Measurements from ENCODE around the gene RPL10A.
"Not testable (repeated sequence)": the region's sequence is repeated elsewhere in the genome, so short reads cannot be mapped to it uniquely, and the experiment has no call there.

The RPL10A gene

GRCh38 chr6:35435074-35435837 is 32.9 kb upstream of the RPL10A start:
- Histone ChIP-seq H3K4me2 (no peak overlapping the region), H3K27me3 (no peaks in the 10 kb centered on the region), H3K9ac (no peak overlapping the region), H3K36me3 (no peaks in the 10 kb centered on the region), H3K27ac (no peak overlapping the region), H4K20me1 (no peaks in the 10 kb centered on the region), H3K4me3 (no peak overlapping the region), H3K9me3 (peaks cover 2% of the 10 kb centered on the region), H3K4me1 (no peaks in the 10 kb centered on the region)
- no peak for TF ChIP-seq Cebpa-rat (IDR thresholded peaks at IDR 0.05)

GRCh38 chr6:35436071-35436857 is 31.9 kb upstream of the RPL10A start:
- Histone ChIP-seq H3K36me3 (no peaks in the 10 kb centered on the region), H3K27me3 (no peaks in the 10 kb centered on the region), H3K9ac (no peak overlapping the region), H3K4me1 (no peaks in the 10 kb centered on the region), H3K4me3 (no peak overlapping the region), H3K9me3 (no peaks in the 10 kb centered on the region), H3K27ac (no peak overlapping the region; the same call in 1 of the 2 replicates), H4K20me1 (no peaks in the 10 kb centered on the region), H3K4me2 (no peak overlapping the region)
- TF ChIP-seq Cebpa-rat (IDR thresholded peaks at IDR 0.05), result no peak

DNA sequence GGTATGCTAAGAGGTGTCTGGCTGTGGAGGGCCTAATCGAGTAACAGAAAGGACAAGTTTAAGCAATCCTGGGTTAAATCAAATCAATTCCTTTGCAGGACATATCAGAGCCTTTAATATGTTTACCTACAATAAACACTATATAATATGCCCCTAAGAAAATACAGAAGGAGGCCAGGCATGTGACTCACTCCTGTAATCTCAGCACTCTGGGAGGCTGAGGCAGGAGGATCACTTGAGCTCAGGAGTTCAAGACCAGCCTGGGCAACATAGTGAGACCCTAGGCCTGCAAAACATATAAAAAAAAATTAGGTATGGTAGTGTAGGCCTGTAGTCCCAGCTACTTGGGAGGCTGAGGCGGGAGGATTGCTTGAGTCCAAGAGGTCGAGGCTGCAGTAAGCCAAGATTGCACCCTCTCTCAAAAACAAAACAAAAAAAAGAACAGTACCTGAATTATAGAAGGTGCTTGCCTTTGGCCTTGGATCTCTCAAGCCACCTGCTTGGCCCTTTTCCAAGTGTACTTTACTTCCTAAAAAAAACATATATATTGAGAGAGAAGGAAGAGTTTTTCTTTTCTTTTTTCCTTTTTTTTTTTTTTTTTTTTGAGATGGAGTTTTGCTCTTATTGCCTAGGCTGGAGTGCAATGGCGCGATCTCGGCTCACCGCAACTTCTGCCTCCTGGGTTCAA is 29.7 kb upstream of the RPL10A start:
- not testable (repeated sequence) for H3K4me1 ChIP-seq, H3K4me2 ChIP-seq, H3K27me3 ChIP-seq, H3K36me3 ChIP-seq, H3K9ac ChIP-seq, H4K20me1 ChIP-seq, H3K27ac ChIP-seq, H3K4me3 ChIP-seq, H3K9me3 ChIP-seq

DNA sequence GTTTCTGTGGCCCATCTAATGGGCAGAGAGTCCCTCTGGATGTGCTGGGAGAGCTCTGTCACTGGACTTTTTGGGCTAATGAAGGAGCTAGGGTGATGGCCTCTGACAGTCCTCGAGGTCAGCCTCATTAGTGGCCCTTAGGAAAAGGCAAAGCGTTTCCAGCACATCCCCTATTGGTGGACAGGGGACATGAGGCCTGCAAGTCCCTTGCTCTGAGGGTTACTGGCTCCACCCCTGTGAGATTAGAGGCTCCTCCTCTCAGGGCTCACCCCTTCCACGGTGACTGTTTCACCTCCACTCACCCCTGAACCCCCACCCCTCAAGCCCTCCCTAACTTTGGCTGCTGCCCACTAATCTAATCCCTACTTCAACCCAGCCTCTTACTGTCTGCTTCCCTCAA is 28.9 kb upstream of the RPL10A start:
- Histone ChIP-seq H3K4me3 (no peak overlapping the region), H3K36me3 (no peaks in the 10 kb centered on the region), H4K20me1 (no peaks in the 10 kb centered on the region), H3K4me1 (no peaks in the 10 kb centered on the region), H3K9ac (no peak overlapping the region), H3K9me3 (no peaks in the 10 kb centered on the region), H3K27ac (no peak overlapping the region), H3K4me2 (no peak overlapping the region), H3K27me3 (no peaks in the 10 kb centered on the region)
- no peak for TF ChIP-seq Cebpa-rat (IDR thresholded peaks at IDR 0.05)

DNA sequence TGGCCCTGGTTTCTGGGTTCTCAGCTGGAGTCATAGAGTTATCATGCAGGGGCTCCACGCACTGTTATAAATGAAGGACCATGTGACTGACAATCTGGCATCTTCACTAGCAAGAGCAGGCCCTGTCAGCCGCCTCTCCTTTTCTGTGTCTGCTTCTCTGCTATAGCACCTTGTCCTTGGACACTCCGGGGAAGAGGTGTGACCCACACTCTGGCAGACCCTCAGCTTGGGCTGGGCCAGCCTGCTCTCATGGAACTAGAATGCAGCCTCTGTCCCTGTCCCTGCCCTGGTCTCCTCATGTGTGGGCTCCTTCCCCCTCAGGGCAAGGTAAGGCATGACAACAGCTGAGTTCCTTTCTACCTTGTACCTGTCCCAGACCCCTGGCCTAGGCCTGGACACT is 27.0 kb upstream of the RPL10A start:
- no peaks in the 10 kb centered on the region for H3K9me3 ChIP-seq
- no peaks in the 10 kb centered on the region for H4K20me1 ChIP-seq
- no peak overlapping the region for H3K9ac ChIP-seq
- H3K4me3 ChIP-seq, result no peak overlapping the region
- H3K36me3 ChIP-seq, result no peaks in the 10 kb centered on the region
- TF ChIP-seq Cebpa-rat (IDR thresholded peaks at IDR 0.05), result no peak
- H3K27ac ChIP-seq, result no peak overlapping the region
- H3K4me1 ChIP-seq, result peaks cover 11% of the 10 kb centered on the region
- H3K27me3 ChIP-seq, result no peaks in the 10 kb centered on the region
- H3K4me2 ChIP-seq, result no peak overlapping the region

GRCh38 chr6:35441642-35442041 is 26.6 kb upstream of the RPL10A start:
- Histone ChIP-seq H3K4me2 (no peak overlapping the region), H3K27ac (no peak overlapping the region), H3K4me1 (peaks cover 11% of the 10 kb centered on the region), H3K27me3 (no peaks in the 10 kb centered on the region), H3K4me3 (no peak overlapping the region), H3K9me3 (no peaks in the 10 kb centered on the region), H3K9ac (no peak overlapping the region), H3K36me3 (no peaks in the 10 kb centered on the region), H4K20me1 (no peaks in the 10 kb centered on the region)
- no peak for TF ChIP-seq Cebpa-rat (IDR thresholded peaks at IDR 0.05)

DNA sequence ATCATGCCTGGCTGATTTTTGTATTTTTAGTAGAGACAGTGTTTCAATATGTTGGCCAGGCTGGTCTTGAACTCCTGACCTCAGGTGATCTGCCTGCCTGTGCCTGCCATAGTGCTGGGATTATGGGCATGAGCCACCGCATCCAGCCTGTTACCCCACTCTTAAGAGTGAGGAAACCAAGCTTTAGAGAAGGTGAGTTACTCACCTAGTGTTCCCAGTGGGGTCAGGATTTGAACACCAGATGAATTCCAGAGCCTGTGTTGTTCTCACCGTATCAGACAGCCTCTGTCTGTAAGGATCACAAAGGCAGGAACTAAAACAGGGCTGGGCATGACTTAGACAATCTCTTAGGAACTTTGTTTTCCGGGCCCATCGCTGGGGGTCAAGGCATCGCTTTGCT is 25.5 kb upstream of the RPL10A start:
- H3K4me2 ChIP-seq, result no peak overlapping the region
- H3K27me3 ChIP-seq, result no peaks in the 10 kb centered on the region
- H3K4me3 ChIP-seq, result no peak overlapping the region
- H3K27ac ChIP-seq, result no peak overlapping the region
- no peak for TF ChIP-seq Cebpa-rat (IDR thresholded peaks at IDR 0.05)
- no peak overlapping the region for H3K9ac ChIP-seq
- H3K4me1 ChIP-seq, result peaks cover 11% of the 10 kb centered on the region
- no peaks in the 10 kb centered on the region for H4K20me1 ChIP-seq
- no peaks in the 10 kb centered on the region for H3K36me3 ChIP-seq
- no peaks in the 10 kb centered on the region for H3K9me3 ChIP-seq

DNA sequence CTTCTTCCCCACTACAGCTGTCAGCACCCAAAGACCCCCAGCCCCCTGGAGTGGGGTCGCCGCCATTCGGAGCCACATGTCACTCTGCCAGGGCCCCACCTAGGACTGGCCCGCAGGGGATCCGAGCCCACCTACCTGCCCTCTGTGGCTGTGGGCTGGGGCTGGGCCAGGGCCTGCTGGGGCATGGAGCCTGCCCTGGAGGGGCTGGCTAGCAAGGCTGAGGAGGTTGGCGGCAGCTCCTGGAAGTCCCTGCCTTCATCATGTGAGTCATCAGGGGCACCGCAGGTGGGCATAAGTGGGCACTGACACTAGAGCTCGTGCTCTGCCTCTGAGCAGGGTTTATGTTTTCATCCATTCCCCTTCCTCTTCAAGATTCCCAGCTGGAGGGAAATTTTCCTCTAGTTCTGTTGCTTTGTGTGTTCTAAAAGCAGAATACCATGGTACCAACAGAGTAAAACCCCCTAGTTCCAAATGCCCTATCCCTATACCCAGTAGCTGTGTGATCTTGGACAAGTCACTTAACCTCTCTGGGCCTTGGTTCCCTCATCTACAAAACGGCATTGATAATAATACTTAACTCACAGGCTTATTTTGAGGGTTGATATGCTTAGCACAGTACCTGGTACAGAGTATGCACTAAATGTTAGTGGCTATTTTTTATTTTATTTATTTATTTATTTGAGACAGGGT is 24.7 kb upstream of the RPL10A start:
- Histone ChIP-seq H3K9me3 (no peaks in the 10 kb centered on the region), H3K27ac (no peak overlapping the region), H3K4me2 (no peak overlapping the region), H3K4me1 (peaks cover 11% of the 10 kb centered on the region), H3K9ac (no peak overlapping the region), H4K20me1 (no peaks in the 10 kb centered on the region), H3K27me3 (no peaks in the 10 kb centered on the region), H3K4me3 (no peak overlapping the region), H3K36me3 (no peaks in the 10 kb centered on the region)
- no peak for TF ChIP-seq Cebpa-rat (IDR thresholded peaks at IDR 0.05)

- Histone ChIP-seq H3K36me3 (no peaks in the 10 kb centered on the region), H3K4me1 (peaks cover 11% of the 10 kb centered on the region), H4K20me1 (no peaks in the 10 kb centered on the region), H3K4me3 (no peak overlapping the region), H3K4me2 (peak overlapping the region; percentile 26; the same call in 1 of the 2 replicates), H3K9ac (no peak overlapping the region), H3K27me3 (no peaks in the 10 kb centered on the region), H3K9me3 (no peaks in the 10 kb centered on the region), H3K27ac (no peak overlapping the region)
- TF ChIP-seq Cebpa-rat (IDR thresholded peaks at IDR 0.05), result no peak
Measured at GRCh38 chr6:35445691-35446090, 22.5 kb upstream of the RPL10A start.
